GM12878 (cell line): ENCODE measurements around the gene LDLRAD3.

Experiments
- JUND ChIP-seq: IDR thresholded peaks from 2 replicates; pipeline ENCODE4 v1.6.1; 2012; ENCODE audit warnings: low read depth, mild to moderate bottlenecking, low read length, improper control_type of control experiment, moderate library complexity
- MTA3 ChIP-seq: IDR thresholded peaks from 2 replicates; pipeline ENCODE4 v1.6.1; 2012; ENCODE audit warnings: low read length, inconsistent platforms, borderline replicate concordance
- NFIC ChIP-seq: IDR thresholded peaks from 2 replicates; pipeline ENCODE4 v1.6.1; 2012; ENCODE audit warnings: low read depth, mild to moderate bottlenecking, inconsistent platforms, low read length, moderate library complexity
- ZNF592 ChIP-seq: fragments of 450-650 bp; IDR thresholded peaks from 2 replicates; pipeline ENCODE4 v1.6.1; 2017; ENCODE audit warnings: mild to moderate bottlenecking, moderate library complexity
- TF ChIP-seq, protein P1 (sequence below): fragments of 450-650 bp; IDR thresholded peaks from 2 replicates; pipeline ENCODE4 v1.6.1; 2016; ENCODE audit warnings: mild to moderate bottlenecking

DNA sequence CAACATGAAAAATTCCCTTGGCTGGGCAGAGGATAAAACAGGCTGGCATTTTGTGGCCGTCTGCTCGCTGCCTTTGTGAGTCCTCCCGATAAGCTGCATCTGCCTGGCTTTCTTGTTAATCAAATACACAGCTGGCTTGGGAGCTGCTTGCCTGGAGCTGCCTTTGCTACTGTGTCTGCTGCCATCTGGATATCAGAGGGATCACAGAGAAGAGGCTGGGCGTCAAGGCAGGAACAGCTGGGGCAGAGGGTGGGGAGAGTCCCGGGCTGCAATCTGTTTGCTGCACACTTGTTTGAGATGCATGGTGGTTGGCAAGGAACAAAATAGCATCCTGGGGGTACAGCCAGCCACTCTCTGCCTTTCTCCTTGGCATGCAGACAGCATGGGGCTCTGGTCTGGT is 309.4 kb downstream of the LDLRAD3 start:
- TF ChIP-seq, protein P1, sequence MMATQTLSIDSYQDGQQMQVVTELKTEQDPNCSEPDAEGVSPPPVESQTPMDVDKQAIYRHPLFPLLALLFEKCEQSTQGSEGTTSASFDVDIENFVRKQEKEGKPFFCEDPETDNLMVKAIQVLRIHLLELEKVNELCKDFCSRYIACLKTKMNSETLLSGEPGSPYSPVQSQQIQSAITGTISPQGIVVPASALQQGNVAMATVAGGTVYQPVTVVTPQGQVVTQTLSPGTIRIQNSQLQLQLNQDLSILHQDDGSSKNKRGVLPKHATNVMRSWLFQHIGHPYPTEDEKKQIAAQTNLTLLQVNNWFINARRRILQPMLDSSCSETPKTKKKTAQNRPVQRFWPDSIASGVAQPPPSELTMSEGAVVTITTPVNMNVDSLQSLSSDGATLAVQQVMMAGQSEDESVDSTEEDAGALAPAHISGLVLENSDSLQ, result no peak
- TF ChIP-seq MTA3, result no peak
- TF ChIP-seq ZNF592, result no peak
- no peak for TF ChIP-seq NFIC
- no peak for TF ChIP-seq JUND
